Colonic mucosa (tissue), 4 donors: ENCODE measurements around the gene UNC13B. TPM values are rescaled to one million over a fixed set of nuclear protein-coding genes. Genes with fewer than 3 reads are reported as not detected.

ENCODE experiments used
- DNase-seq: peaks from one replicate; pipeline ENCODE4 v3.0.0-alpha.2; 2020
- H3K27ac ChIP-seq: fragments of 200-600 bp; one replicate; pipeline ENCODE4 v1.8.0; 2021
- H3K27me3 ChIP-seq: fragments of 200-600 bp; one replicate; pipeline ENCODE4 v1.8.0; 2021
- H3K36me3 ChIP-seq: fragments of 200-600 bp; one replicate; pipeline ENCODE4 v1.8.0; 2021
- H3K4me1 ChIP-seq: fragments of 200-600 bp; one replicate; pipeline ENCODE4 v1.8.0; 2021; ENCODE audit warnings: mild to moderate bottlenecking
- H3K4me3 ChIP-seq: fragments of 200-600 bp; one replicate; pipeline ENCODE4 v1.8.0; 2021
- H3K9ac ChIP-seq, 2 donors: one replicate each; pipeline ENCODE4 v1.7.0; 2013; ENCODE audit warnings: control low read depth in 2 of 2, low read depth in 2 of 2, low read length in 2 of 2
- H3K9me3 ChIP-seq: fragments of 200-600 bp; one replicate; pipeline ENCODE4 v1.8.0; 2021
- CTCF ChIP-seq: fragments of 200-600 bp; IDR thresholded peaks from one replicate; pipeline ENCODE4 v1.8.0; 2022; ENCODE audit warnings: antibody characterized with exemption, mild to moderate bottlenecking
- intact Hi-C: fragments of 100-400 bp; cut with DNase I; formaldehyde crosslinking; loops from one replicate; pipeline ENCODE4 v1.14.1; 2022
- total RNA-seq, 2 donors: library from RNA; stranded (reverse); fragmentation: NEBNext Ultra II Directional in 1 of 2; extraction: Animal tissue kit (Norgen Biotek cat#: 25700) in 1 of 2; gene quantifications; one replicate each; pipeline ENCODE4 v1.2.1, GENCODE V29; 2021
- donor health status: healthy.
- donor health status: DM: no; HTN: no; CAD: no.
- donor health status: DM: no; HTN: no; CAD: no.

Gene UNC13B
- total RNA-seq, 2 donors from 2014 or later = 43.6 to 56.1 TPM

- no peaks in the 10 kb centered on the region for H3K9me3 ChIP-seq
- H3K4me1 ChIP-seq = no peaks in the 10 kb centered on the region
- H3K27ac ChIP-seq = no peak overlapping the region
- H3K4me3 ChIP-seq = no peak overlapping the region
- no peaks in the 10 kb centered on the region for H3K27me3 ChIP-seq
- no peaks in the 10 kb centered on the region for H3K36me3 ChIP-seq
- TF ChIP-seq CTCF = no peak
- no peak for DNase-seq
- no peak overlapping the region for H3K9ac ChIP-seq
- intact Hi-C loops = no loop called here
Observed at GRCh38 chr9:35287987-35288632, 126.3 kb downstream of the UNC13B start.

- Histone ChIP-seq H3K27me3 (no peaks in the 10 kb centered on the region), H3K4me3 (no peak overlapping the region), H3K36me3 (no peaks in the 10 kb centered on the region), H3K27ac (no peak overlapping the region), H3K9ac (no peak overlapping the region), H3K4me1 (no peaks in the 10 kb centered on the region), H3K9me3 (no peaks in the 10 kb centered on the region)
- no peak for DNase-seq
- TF ChIP-seq CTCF = no peak
- intact Hi-C loops = no loop called here
Observed at GRCh38 chr9:35288778-35289177, 127.0 kb downstream of the UNC13B start.

- DNase-seq = no peak
- H3K27ac ChIP-seq = no peak overlapping the region
Observed at GRCh38 chr9:35293376-35293964, 131.7 kb downstream of the UNC13B start.

GRCh38 chr9:35294066-35294465 lies 132.3 kb downstream of the UNC13B start:
- H3K27me3 ChIP-seq = no peaks in the 10 kb centered on the region
- no peak overlapping the region for H3K9ac ChIP-seq
- H3K4me3 ChIP-seq = no peak overlapping the region
- intact Hi-C loops = no loop called here
- no peaks in the 10 kb centered on the region for H3K9me3 ChIP-seq
- H3K36me3 ChIP-seq = no peaks in the 10 kb centered on the region
- no peaks in the 10 kb centered on the region for H3K4me1 ChIP-seq
- H3K27ac ChIP-seq = no peak overlapping the region
- no peak for DNase-seq
- TF ChIP-seq CTCF = no peak

More at GRCh38 chr9:35293376-35293964, 131.7 kb downstream of the UNC13B start:
- no peaks in the 10 kb centered on the region for H3K36me3 ChIP-seq
- no peak for TF ChIP-seq CTCF
- H3K27me3 ChIP-seq = no peaks in the 10 kb centered on the region
- H3K9ac ChIP-seq = no peak overlapping the region
- no peaks in the 10 kb centered on the region for H3K9me3 ChIP-seq
- intact Hi-C loops = no loop called here
- H3K4me1 ChIP-seq = no peaks in the 10 kb centered on the region
- no peak overlapping the region for H3K4me3 ChIP-seq

- Histone ChIP-seq H3K27ac (no peak overlapping the region), H3K27me3 (no peaks in the 10 kb centered on the region), H3K4me3 (no peak overlapping the region), H3K9me3 (no peaks in the 10 kb centered on the region), H3K36me3 (no peaks in the 10 kb centered on the region), H3K9ac (no peak overlapping the region), H3K4me1 (no peaks in the 10 kb centered on the region)
- DNase-seq = no peak
- TF ChIP-seq CTCF = no peak
- intact Hi-C loops = no loop called here
Observed at GRCh38 chr9:35294556-35294955, 132.7 kb downstream of the UNC13B start.
